GM12878 (cell line): ENCODE results near the gene ARFGAP3.

Source experiments
- CREB1 ChIP-seq: IDR thresholded peaks from 2 replicates; pipeline ENCODE4 v1.6.1; 2012; ENCODE audit warnings: low read depth, mild to moderate bottlenecking, inconsistent platforms
- CTCF ChIP-seq, 3 experiments: IDR thresholded peaks in 2 of 3; conservative IDR thresholded peaks in 1 of 3; 2 replicates each; pipeline ENCODE4 v1.5.1; 2011; ENCODE audit warnings: low read depth in 3 of 3, low read length in 3 of 3, mild to moderate bottlenecking in 3 of 3, control low read depth in 2 of 3, moderate library complexity in 2 of 3, inconsistent platforms in 1 of 3, mixed read lengths in 1 of 3; ENCODE audit not compliant: control insufficient read depth in 2 of 3, insufficient read depth in 1 of 3; ENCODE audit errors: extremely low read depth in 1 of 3
- EP300 ChIP-seq, 2 experiments: fragments of 150-350 bp in 1 of 2; IDR thresholded peaks; 2 replicates each; pipeline ENCODE4 v1.6.1; 2011 to 2012; ENCODE audit warnings: low read depth in 2 of 2, low read length in 2 of 2, borderline replicate concordance in 1 of 2, improper control_type of control experiment in 1 of 2, inconsistent platforms in 1 of 2; ENCODE audit not compliant: control insufficient read depth in 1 of 2
- EZH2 ChIP-seq: IDR thresholded peaks from 2 replicates; pipeline ENCODE4 v1.6.1; 2012; ENCODE audit warnings: low read depth, mild to moderate bottlenecking, control low read depth, inconsistent platforms, low read length, borderline replicate concordance; ENCODE audit not compliant: control insufficient read depth
- HCFC1 ChIP-seq: fragments of 150-350 bp; IDR thresholded peaks from 2 replicates; pipeline ENCODE4 v1.6.1; 2014; ENCODE audit warnings: low read length
- KDM1A ChIP-seq: fragments of 200-600 bp; sonication (generic); IDR thresholded peaks from 2 replicates; pipeline ENCODE4 v1.6.1; 2016; ENCODE audit warnings: borderline replicate concordance
- MXI1 ChIP-seq: fragments of 150-350 bp; IDR thresholded peaks from 2 replicates; pipeline ENCODE4 v1.6.1; 2011; ENCODE audit warnings: low read depth, mild to moderate bottlenecking, inconsistent platforms, low read length, improper control_type of control experiment
- RFX5 ChIP-seq: IDR thresholded peaks from 2 replicates; pipeline ENCODE4 v1.6.1; 2011; ENCODE audit warnings: low read depth, low read length, improper control_type of control experiment
- SREBF2 ChIP-seq: IDR thresholded peaks from 2 replicates; pipeline ENCODE4 v1.6.1; 2012; ENCODE audit warnings: mild to moderate bottlenecking, low read length
- SRF ChIP-seq, 2 experiments: IDR thresholded peaks; 2 replicates each; pipeline ENCODE4 v1.6.1; 2011; ENCODE audit warnings: low read depth in 2 of 2, low read length in 2 of 2, mild to moderate bottlenecking in 1 of 2, moderate library complexity in 1 of 2
- TAF1 ChIP-seq: IDR thresholded peaks from 2 replicates; pipeline ENCODE4 v1.6.1; 2011; ENCODE audit warnings: mild to moderate bottlenecking, low read depth, low read length, borderline replicate concordance
- YY1 ChIP-seq: IDR thresholded peaks from 2 replicates; pipeline ENCODE4 v1.6.1; 2011; ENCODE audit warnings: low read depth, mild to moderate bottlenecking, low read length

GRCh38 chr22:42811459-42811858 is 45.6 kb downstream of the ARFGAP3 start:
- TF ChIP-seq CREB1 (no peak), RFX5 (no peak), KDM1A (no peak), EP300 (IDR thresholded peaks at IDR 0.05; ENCODE audit: borderline replicate concordance in 1 of 2, control insufficient read depth in 1 of 2, low read depth in 2 of 2, low read length in 2 of 2) (no peak), YY1 (no peak), EZH2 (no peak), SREBF2 (no peak), CTCF (IDR thresholded peaks at IDR 0.05 in 2 of 3, conservative IDR thresholded peaks at IDR 0.05 in 1 of 3; ENCODE audit: control insufficient read depth in 2 of 3, extremely low read depth in 1 of 3, insufficient read depth in 1 of 3, low read depth in 3 of 3, low read length in 3 of 3) (no peak), TAF1 (no peak), SRF (IDR thresholded peaks at IDR 0.05; ENCODE audit: low read depth in 2 of 2, low read length in 2 of 2) (no peak), HCFC1 (no peak), MXI1 (no peak)
